Sigmoid colon (tissue), 7 donors: ENCODE results near the gene FOXS1. TPM values are rescaled to one million over a fixed set of nuclear protein-coding genes. Genes with fewer than 3 reads are reported as not detected.

Source experiments
- DNase-seq: peaks from one replicate; pipeline ENCODE4 v3.0.0-alpha.2; 2019
- H3K27ac ChIP-seq, 4 donors: fragments of 200-600 bp; sonication (generic); one replicate each; pipeline ENCODE4 v1.5.1; 2016 to 2019; ENCODE audit warnings: mild to moderate bottlenecking in 1 of 4
- H3K27me3 ChIP-seq, 3 donors: fragments of 200-600 bp; sonication (generic); one replicate each; pipeline ENCODE4 v1.5.1; 2019; ENCODE audit warnings: mild to moderate bottlenecking in 1 of 3
- H3K36me3 ChIP-seq, 4 donors: fragments of 200-600 bp; sonication (generic); one replicate each; pipeline ENCODE4 v1.5.1; 2016 to 2019
- H3K4me1 ChIP-seq, 4 donors: fragments of 200-600 bp; sonication (generic); one replicate each; pipeline ENCODE4 v1.5.1; 2017 to 2019
- H3K4me3 ChIP-seq, 4 donors: fragments of 200-600 bp; sonication (generic); one replicate each; pipeline ENCODE4 v1.5.1; 2017 to 2019; ENCODE audit warnings: mild to moderate bottlenecking in 2 of 4, moderate library complexity in 1 of 4
- H3K9me3 ChIP-seq, 4 donors: fragments of 200-600 bp in 3 of 4; sonication (generic) in 3 of 4; one replicate each; pipeline versions ENCODE4 v1.5.1 to v1.6.1; 2013 to 2019
- EP300 ChIP-seq, 4 donors: sonication (generic); formaldehyde crosslinking; IDR thresholded peaks; one replicate each; pipeline ENCODE4 v1.6.1; 2017; ENCODE audit warnings: antibody characterized with exemption in 4 of 4
- POLR2A ChIP-seq, 2 donors: fragments of 450-650 bp; IDR thresholded peaks; one replicate each; pipeline ENCODE4 v1.6.1; 2016; ENCODE audit warnings: antibody characterized with exemption in 2 of 2, mild to moderate bottlenecking in 2 of 2, moderate library complexity in 2 of 2
- POLR2AphosphoS5 ChIP-seq, 4 donors: sonication (generic); formaldehyde crosslinking; IDR thresholded peaks; one replicate each; pipeline ENCODE4 v1.6.1; 2017; ENCODE audit warnings: antibody characterized with exemption in 4 of 4
- WGBS, 2 donors: extraction: QIAGEN DNeasy Blood & Tissue Kit; methylation state at CpG; one replicate each; pipeline ENCODE4 v1.1.7; 2013; 5-methylcytosine and 5-hydroxymethylcytosine counted together
- intact Hi-C: fragments of 100-400 bp; cut with DNase I; formaldehyde crosslinking; loops from one replicate; pipeline ENCODE4 v1.15.1; 2023
- polyA plus RNA-seq, 3 donors: library from polyadenylated mRNA; stranded (reverse); fragments of 200-250 nt; gene quantifications; one replicate each; pipeline ENCODE4 v1.2.3, GENCODE V29; 2013
- total RNA-seq, 4 donors: library from RNA; depleted of rRNA; stranded (reverse); fragments of >200 nt; gene quantifications; one replicate each; pipeline ENCODE4 v1.1.0, GENCODE V29; 2016
- TF ChIP-seq, protein P1 (sequence below), 4 experiments: fragments of 450-650 bp in 3 of 4; fragments of 200-600 bp in 1 of 4; IDR thresholded peaks; one replicate each; pipeline ENCODE4 v1.5.1; 2016 to 2019; ENCODE audit warnings: antibody characterized with exemption in 4 of 4, mild to moderate bottlenecking in 3 of 4, moderate library complexity in 2 of 4
- donor health status: healthy with polysubstance abuse.
- donor health status: Bipolar disorder and iron deficiency.
- donor health status: healthy.

Gene FOXS1
- total and polyA plus RNA-seq, 7 donors: 0.60 to 0.66 TPM; not detected in 5

- Histone ChIP-seq H3K36me3 (no peaks in the 10 kb centered on the region), H3K9me3 (no peaks in the 10 kb centered on the region), H3K27me3 (no peaks in the 10 kb centered on the region), H3K4me1 (peaks cover 0 to 13% (median 9%) of the 10 kb centered on the region in 4 donors), H3K27ac (no peak overlapping the region), H3K4me3 (no peak overlapping the region)
- 90 to 91% methylated on average over 5 of the region's 5 CpGs for WGBS, 2 donors
- intact Hi-C loops: no loop called here
- DNase-seq: no peak
- TF ChIP-seq, protein P1, sequence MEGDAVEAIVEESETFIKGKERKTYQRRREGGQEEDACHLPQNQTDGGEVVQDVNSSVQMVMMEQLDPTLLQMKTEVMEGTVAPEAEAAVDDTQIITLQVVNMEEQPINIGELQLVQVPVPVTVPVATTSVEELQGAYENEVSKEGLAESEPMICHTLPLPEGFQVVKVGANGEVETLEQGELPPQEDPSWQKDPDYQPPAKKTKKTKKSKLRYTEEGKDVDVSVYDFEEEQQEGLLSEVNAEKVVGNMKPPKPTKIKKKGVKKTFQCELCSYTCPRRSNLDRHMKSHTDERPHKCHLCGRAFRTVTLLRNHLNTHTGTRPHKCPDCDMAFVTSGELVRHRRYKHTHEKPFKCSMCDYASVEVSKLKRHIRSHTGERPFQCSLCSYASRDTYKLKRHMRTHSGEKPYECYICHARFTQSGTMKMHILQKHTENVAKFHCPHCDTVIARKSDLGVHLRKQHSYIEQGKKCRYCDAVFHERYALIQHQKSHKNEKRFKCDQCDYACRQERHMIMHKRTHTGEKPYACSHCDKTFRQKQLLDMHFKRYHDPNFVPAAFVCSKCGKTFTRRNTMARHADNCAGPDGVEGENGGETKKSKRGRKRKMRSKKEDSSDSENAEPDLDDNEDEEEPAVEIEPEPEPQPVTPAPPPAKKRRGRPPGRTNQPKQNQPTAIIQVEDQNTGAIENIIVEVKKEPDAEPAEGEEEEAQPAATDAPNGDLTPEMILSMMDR (IDR thresholded peaks at IDR 0.05): no peak
- TF ChIP-seq EP300 (IDR thresholded peaks at IDR 0.05) (no peak), POLR2AphosphoS5 (IDR thresholded peaks at IDR 0.05) (no peak), POLR2A (IDR thresholded peaks at IDR 0.05) (no peak)
Measured at GRCh38 chr20:31826074-31826473, 19.3 kb downstream of the FOXS1 start.

DNA sequence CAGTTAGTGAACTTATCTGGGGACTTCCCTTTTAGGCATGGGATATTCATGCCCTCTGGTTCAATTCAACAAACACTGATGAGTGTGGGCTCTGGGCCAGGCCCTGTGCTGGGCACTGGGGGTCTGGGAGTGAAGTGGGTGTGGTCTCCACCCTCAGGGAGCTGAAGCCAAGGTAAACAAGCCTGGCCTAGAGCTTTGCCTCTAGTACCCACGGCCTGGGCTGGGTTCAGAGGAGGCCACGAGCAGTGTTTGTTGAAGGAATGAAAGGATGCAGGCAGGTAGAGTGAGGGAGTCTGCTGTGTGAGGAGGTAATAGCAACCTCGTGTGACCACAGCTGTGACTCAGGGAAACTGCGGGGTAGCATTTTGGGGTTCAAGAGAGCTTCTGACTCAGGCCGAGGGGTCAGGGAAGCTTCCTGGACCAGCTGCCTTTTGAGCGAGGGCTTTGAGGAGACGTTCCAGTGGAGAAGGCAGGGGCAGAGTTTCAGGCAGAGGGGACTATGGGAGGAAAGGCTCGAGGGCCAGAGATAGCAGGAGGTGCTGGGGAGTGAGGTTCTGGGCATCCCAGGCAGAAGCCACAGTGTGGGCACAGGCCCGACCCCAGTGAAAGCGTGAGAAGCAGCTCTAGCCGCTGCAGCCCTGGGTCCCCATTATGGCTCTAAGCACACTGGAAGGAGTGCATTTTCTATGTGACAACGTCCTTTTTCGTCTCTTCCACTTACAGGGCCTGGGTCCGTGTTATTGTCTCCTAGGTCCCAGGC lies 20.7 kb downstream of the FOXS1 start:
- WGBS, 2 donors: 67 to 79% methylated on average over 14 of the region's 14 CpGs
- no peaks in the 10 kb centered on the region for H3K36me3 ChIP-seq
- DNase-seq: no peak
- H3K9me3 ChIP-seq: no peaks in the 10 kb centered on the region
- intact Hi-C loops: loop anchor here (5.0 kb wide), 1 partner anchor 268 kb away; no protein-coding TSS in a partner anchor
- TF ChIP-seq POLR2AphosphoS5 (IDR thresholded peaks at IDR 0.05) (no peak), POLR2A (IDR thresholded peaks at IDR 0.05) (no peak), EP300 (IDR thresholded peaks at IDR 0.05) (no peak)
- TF ChIP-seq, protein P1 (IDR thresholded peaks at IDR 0.05): no peak
- H3K27me3 ChIP-seq: no peaks in the 10 kb centered on the region
- no peak overlapping the region for H3K4me3 ChIP-seq
- H3K27ac ChIP-seq: no peak overlapping the region
- peaks cover 0 to 13% (median 9%) of the 10 kb centered on the region in 4 donors for H3K4me1 ChIP-seq

GRCh38 chr20:31824125-31824485 lies 21.3 kb downstream of the FOXS1 start:
- WGBS, 2 donors: 84 to 93% methylated on average over 4 of the region's 4 CpGs
- no peaks in the 10 kb centered on the region for H3K27me3 ChIP-seq
- intact Hi-C loops: loop anchor here (5.0 kb wide), 1 partner anchor 268 kb away; no protein-coding TSS in a partner anchor

GRCh38 chr20:31823360-31824124 lies 21.9 kb downstream of the FOXS1 start:
- Histone ChIP-seq H3K4me1 (peaks cover 0 to 13% (median 9%) of the 10 kb centered on the region in 4 donors), H3K9me3 (no peaks in the 10 kb centered on the region), H3K27ac (no peak overlapping the region), H3K4me3 (no peak overlapping the region), H3K36me3 (no peaks in the 10 kb centered on the region), H3K27me3 (no peaks in the 10 kb centered on the region)
- 76 to 78% methylated on average over 14 of the region's 14 CpGs for WGBS, 2 donors
- DNase-seq: no peak
- TF ChIP-seq, protein P1 (IDR thresholded peaks at IDR 0.05): no peak
- no peak for TF ChIP-seq POLR2A (IDR thresholded peaks at IDR 0.05)
- no peak for TF ChIP-seq EP300 (IDR thresholded peaks at IDR 0.05)
- no peak for TF ChIP-seq POLR2AphosphoS5 (IDR thresholded peaks at IDR 0.05)
- intact Hi-C loops: loop anchor here (1.0 to 5.0 kb wide), 3 partner anchors 23 to 269 kb away; partner anchors contain the start of gene PDRG1

More at GRCh38 chr20:31824125-31824485, 21.3 kb downstream of the FOXS1 start:
- DNase-seq: no peak
- H3K4me1 ChIP-seq: peaks cover 0 to 13% (median 9%) of the 10 kb centered on the region in 4 donors
- TF ChIP-seq POLR2AphosphoS5 (IDR thresholded peaks at IDR 0.05): no peak
- TF ChIP-seq, protein P1 (IDR thresholded peaks at IDR 0.05): no peak
- TF ChIP-seq EP300 (IDR thresholded peaks at IDR 0.05): no peak
- TF ChIP-seq POLR2A (IDR thresholded peaks at IDR 0.05): no peak
- H3K36me3 ChIP-seq: no peaks in the 10 kb centered on the region
- H3K4me3 ChIP-seq: no peak overlapping the region
- no peak overlapping the region for H3K27ac ChIP-seq
- H3K9me3 ChIP-seq: no peaks in the 10 kb centered on the region
